HCT116 (cell line): ENCODE measurements around the gene IFNLR1.

Source experiments
- CEBPB ChIP-seq: IDR thresholded peaks from 2 replicates; pipeline ENCODE4 v1.6.1; 2012; ENCODE audit warnings: low read depth
- EZH2phosphoT487 ChIP-seq: fragments of 200-600 bp; IDR thresholded peaks from 2 replicates; pipeline ENCODE4 v1.6.1; 2018; ENCODE audit warnings: antibody characterized with exemption, borderline replicate concordance
- JUND ChIP-seq: IDR thresholded peaks from 2 replicates; pipeline ENCODE4 v1.6.1; 2012
- POLR2A ChIP-seq: IDR thresholded peaks from 2 replicates; pipeline ENCODE4 v1.7.0; 2011; ENCODE audit warnings: borderline replicate concordance; ENCODE audit not compliant: insufficient read depth, insufficient read length; ENCODE audit errors: extremely low read depth
- POLR2AphosphoS5 ChIP-seq: IDR thresholded peaks from 2 replicates; pipeline ENCODE4 v1.6.1; 2011; ENCODE audit warnings: mild to moderate bottlenecking, low read depth, low read length, moderate library complexity
- RAD21 ChIP-seq: IDR thresholded peaks from 2 replicates; pipeline ENCODE4 v1.6.1; 2012; ENCODE audit warnings: low read depth, mild to moderate bottlenecking
- ZFX ChIP-seq: fragments of 450-650 bp; IDR thresholded peaks from 2 replicates; pipeline ENCODE4 v1.6.1; 2017
- TF ChIP-seq, protein P1 (sequence below): IDR thresholded peaks from 2 replicates; pipeline ENCODE4 v1.6.1; 2012; ENCODE audit warnings: low read depth
- TF ChIP-seq, protein P2 (sequence below), 3 experiments: fragments of 200-600 bp in 1 of 3; sonication (generic) in 1 of 3; IDR thresholded peaks in 2 of 3; conservative IDR thresholded peaks in 1 of 3; 2 replicates each; pipeline ENCODE4 v1.5.1; 2012 to 2017; ENCODE audit warnings: low read depth in 2 of 3, low read length in 2 of 3, antibody characterized with exemption in 1 of 3, borderline replicate concordance in 1 of 3, control low read depth in 1 of 3, mild to moderate bottlenecking in 1 of 3, mixed read lengths in 1 of 3, mixed run types in 1 of 3, moderate library complexity in 1 of 3; ENCODE audit not compliant: insufficient read depth in 1 of 3
- TF ChIP-seq, protein P3 (sequence below): IDR thresholded peaks from 2 replicates; pipeline ENCODE4 v1.6.1; 2012
- TF ChIP-seq, protein P4 (sequence below): IDR thresholded peaks from 2 replicates; pipeline ENCODE4 v1.6.1; 2011; ENCODE audit warnings: mild to moderate bottlenecking, low read length, moderate library complexity; ENCODE audit not compliant: insufficient replicate concordance; ENCODE audit errors: extremely low read depth
- TF ChIP-seq, protein P5 (sequence below): IDR thresholded peaks from 2 replicates; pipeline ENCODE4 v1.6.1; 2012

DNA sequence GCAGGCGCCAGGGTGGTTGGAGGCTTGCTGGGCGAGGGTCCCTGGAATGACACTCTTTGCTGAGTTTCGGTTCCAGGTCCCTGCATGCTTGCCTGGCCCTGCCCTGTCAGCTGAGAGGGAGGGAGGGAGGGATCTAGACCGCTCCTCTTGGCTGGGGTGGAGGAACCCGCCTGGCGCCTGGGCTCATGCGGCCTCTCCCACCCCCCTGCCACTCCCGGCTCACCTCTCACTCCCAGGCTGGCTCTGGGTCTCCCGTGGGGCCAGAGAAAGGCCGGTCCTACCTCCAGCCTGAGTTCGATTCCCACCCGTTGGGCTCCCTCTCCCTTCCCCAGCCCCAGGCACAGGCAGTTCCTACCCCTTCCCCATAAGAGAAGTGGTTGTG, 19.0 kb upstream of the IFNLR1 start:
- TF ChIP-seq, protein P1, sequence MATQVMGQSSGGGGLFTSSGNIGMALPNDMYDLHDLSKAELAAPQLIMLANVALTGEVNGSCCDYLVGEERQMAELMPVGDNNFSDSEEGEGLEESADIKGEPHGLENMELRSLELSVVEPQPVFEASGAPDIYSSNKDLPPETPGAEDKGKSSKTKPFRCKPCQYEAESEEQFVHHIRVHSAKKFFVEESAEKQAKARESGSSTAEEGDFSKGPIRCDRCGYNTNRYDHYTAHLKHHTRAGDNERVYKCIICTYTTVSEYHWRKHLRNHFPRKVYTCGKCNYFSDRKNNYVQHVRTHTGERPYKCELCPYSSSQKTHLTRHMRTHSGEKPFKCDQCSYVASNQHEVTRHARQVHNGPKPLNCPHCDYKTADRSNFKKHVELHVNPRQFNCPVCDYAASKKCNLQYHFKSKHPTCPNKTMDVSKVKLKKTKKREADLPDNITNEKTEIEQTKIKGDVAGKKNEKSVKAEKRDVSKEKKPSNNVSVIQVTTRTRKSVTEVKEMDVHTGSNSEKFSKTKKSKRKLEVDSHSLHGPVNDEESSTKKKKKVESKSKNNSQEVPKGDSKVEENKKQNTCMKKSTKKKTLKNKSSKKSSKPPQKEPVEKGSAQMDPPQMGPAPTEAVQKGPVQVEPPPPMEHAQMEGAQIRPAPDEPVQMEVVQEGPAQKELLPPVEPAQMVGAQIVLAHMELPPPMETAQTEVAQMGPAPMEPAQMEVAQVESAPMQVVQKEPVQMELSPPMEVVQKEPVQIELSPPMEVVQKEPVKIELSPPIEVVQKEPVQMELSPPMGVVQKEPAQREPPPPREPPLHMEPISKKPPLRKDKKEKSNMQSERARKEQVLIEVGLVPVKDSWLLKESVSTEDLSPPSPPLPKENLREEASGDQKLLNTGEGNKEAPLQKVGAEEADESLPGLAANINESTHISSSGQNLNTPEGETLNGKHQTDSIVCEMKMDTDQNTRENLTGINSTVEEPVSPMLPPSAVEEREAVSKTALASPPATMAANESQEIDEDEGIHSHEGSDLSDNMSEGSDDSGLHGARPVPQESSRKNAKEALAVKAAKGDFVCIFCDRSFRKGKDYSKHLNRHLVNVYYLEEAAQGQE, result no peak
- TF ChIP-seq, protein P2, sequence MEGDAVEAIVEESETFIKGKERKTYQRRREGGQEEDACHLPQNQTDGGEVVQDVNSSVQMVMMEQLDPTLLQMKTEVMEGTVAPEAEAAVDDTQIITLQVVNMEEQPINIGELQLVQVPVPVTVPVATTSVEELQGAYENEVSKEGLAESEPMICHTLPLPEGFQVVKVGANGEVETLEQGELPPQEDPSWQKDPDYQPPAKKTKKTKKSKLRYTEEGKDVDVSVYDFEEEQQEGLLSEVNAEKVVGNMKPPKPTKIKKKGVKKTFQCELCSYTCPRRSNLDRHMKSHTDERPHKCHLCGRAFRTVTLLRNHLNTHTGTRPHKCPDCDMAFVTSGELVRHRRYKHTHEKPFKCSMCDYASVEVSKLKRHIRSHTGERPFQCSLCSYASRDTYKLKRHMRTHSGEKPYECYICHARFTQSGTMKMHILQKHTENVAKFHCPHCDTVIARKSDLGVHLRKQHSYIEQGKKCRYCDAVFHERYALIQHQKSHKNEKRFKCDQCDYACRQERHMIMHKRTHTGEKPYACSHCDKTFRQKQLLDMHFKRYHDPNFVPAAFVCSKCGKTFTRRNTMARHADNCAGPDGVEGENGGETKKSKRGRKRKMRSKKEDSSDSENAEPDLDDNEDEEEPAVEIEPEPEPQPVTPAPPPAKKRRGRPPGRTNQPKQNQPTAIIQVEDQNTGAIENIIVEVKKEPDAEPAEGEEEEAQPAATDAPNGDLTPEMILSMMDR (IDR thresholded peaks at IDR 0.05 in 2 of 3, conservative IDR thresholded peaks at IDR 0.05 in 1 of 3; ENCODE audit: borderline replicate concordance in 1 of 3, insufficient read depth in 1 of 3, low read depth in 2 of 3, low read length in 2 of 3), result no peak
- TF ChIP-seq CEBPB (no peak), POLR2A (no peak), POLR2AphosphoS5 (no peak), EZH2phosphoT487 (no peak), JUND (no peak), RAD21 (no peak), ZFX (no peak)
- TF ChIP-seq, protein P3, sequence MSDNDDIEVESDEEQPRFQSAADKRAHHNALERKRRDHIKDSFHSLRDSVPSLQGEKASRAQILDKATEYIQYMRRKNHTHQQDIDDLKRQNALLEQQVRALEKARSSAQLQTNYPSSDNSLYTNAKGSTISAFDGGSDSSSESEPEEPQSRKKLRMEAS, result no peak
- TF ChIP-seq, protein P4, sequence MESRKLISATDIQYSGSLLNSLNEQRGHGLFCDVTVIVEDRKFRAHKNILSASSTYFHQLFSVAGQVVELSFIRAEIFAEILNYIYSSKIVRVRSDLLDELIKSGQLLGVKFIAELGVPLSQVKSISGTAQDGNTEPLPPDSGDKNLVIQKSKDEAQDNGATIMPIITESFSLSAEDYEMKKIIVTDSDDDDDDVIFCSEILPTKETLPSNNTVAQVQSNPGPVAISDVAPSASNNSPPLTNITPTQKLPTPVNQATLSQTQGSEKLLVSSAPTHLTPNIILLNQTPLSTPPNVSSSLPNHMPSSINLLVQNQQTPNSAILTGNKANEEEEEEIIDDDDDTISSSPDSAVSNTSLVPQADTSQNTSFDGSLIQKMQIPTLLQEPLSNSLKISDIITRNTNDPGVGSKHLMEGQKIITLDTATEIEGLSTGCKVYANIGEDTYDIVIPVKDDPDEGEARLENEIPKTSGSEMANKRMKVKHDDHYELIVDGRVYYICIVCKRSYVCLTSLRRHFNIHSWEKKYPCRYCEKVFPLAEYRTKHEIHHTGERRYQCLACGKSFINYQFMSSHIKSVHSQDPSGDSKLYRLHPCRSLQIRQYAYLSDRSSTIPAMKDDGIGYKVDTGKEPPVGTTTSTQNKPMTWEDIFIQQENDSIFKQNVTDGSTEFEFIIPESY, result no peak
- TF ChIP-seq, protein P5, sequence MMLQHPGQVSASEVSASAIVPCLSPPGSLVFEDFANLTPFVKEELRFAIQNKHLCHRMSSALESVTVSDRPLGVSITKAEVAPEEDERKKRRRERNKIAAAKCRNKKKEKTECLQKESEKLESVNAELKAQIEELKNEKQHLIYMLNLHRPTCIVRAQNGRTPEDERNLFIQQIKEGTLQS, result no peak
